Choroid plexus epithelial cell (primary cell): Measurements from ENCODE around the gene SLC22A4.
A peak's percentile ranks its signal among the peaks of the same experiment; 100 is the strongest.

Experiments used
- DNase-seq: peaks from one replicate; pipeline ENCODE4 v3.0.0-alpha.2; 2010; ENCODE audit warnings: low read depth
- H3K4me3 ChIP-seq: 2 replicates; pipeline ENCODE4 v1.5.1; 2011; ENCODE audit warnings: low read depth, mild to moderate bottlenecking, control low read depth, low read length, moderate library complexity
- CTCF ChIP-seq: conservative IDR thresholded peaks from 2 replicates; pipeline ENCODE4 v1.5.1; 2011; ENCODE audit warnings: low read depth, mild to moderate bottlenecking, control low read depth, inconsistent platforms, low read length, moderate library complexity

Gene SLC22A4

GRCh38 chr5:132385326-132386105, 91.3 kb downstream of the SLC22A4 start:
- DNase-seq: peak; percentile 71
- peak; percentile 78 for TF ChIP-seq CTCF
- no peak overlapping the region for H3K4me3 ChIP-seq

- H3K4me3 ChIP-seq: no peak overlapping the region
- TF ChIP-seq CTCF: peak; percentile 92
- DNase-seq: peak; percentile 88
Observed at GRCh38 chr5:132386644-132387286, 92.6 kb downstream of the SLC22A4 start.

GRCh38 chr5:132387640-132388117, 93.5 kb downstream of the SLC22A4 start:
- peak; percentile 97 for DNase-seq
- no peak for TF ChIP-seq CTCF
- H3K4me3 ChIP-seq: no peak overlapping the region

- no peak overlapping the region for H3K4me3 ChIP-seq
- peak; percentile 68 for DNase-seq
Observed at GRCh38 chr5:132388244-132389050, 94.3 kb downstream of the SLC22A4 start.

GRCh38 chr5:132389051-132389331, 94.8 kb downstream of the SLC22A4 start:
- H3K4me3 ChIP-seq: no peak overlapping the region
- peak; percentile 33 for DNase-seq
- TF ChIP-seq CTCF: no peak

More at GRCh38 chr5:132388244-132389050, 94.3 kb downstream of the SLC22A4 start:
- no peak for TF ChIP-seq CTCF

GRCh38 chr5:132389585-132390286, 95.5 kb downstream of the SLC22A4 start:
- no peak for TF ChIP-seq CTCF
- peak; percentile 96 for DNase-seq
- H3K4me3 ChIP-seq: no peak overlapping the region
